ENCODE data around the gene HIPK2.

GRCh38 chr7:139542308-139543151 is 235.3 kb downstream of the HIPK2 start:
- TF ChIP-seq GATA2 (IDR thresholded peaks at IDR 0.05; ENCODE audit: low read depth, low read length) (no peak), GATA3 (IDR thresholded peaks at IDR 0.05; ENCODE audit: low read depth, low read length) (no peak)
